Thyroid gland (tissue), 4 donors: ENCODE data around the gene TSTD1.

ENCODE experiments used
- POLR2A ChIP-seq, 2 donors: fragments of 450-650 bp; IDR thresholded peaks; one replicate each; pipeline ENCODE4 v1.6.1; 2017; ENCODE audit warnings: antibody characterized with exemption in 2 of 2, mild to moderate bottlenecking in 2 of 2, moderate library complexity in 1 of 2
- TF ChIP-seq, protein P1 (sequence below), 6 experiments: fragments of 200-600 bp in 3 of 6; fragments of 450-650 bp in 3 of 6; sonication (generic) in 3 of 6; IDR thresholded peaks; one replicate each; pipeline ENCODE4 v1.5.1; 2016 to 2019; ENCODE audit warnings: antibody characterized with exemption in 6 of 6, mild to moderate bottlenecking in 2 of 6, inconsistent platforms in 1 of 6, moderate library complexity in 1 of 6

DNA sequence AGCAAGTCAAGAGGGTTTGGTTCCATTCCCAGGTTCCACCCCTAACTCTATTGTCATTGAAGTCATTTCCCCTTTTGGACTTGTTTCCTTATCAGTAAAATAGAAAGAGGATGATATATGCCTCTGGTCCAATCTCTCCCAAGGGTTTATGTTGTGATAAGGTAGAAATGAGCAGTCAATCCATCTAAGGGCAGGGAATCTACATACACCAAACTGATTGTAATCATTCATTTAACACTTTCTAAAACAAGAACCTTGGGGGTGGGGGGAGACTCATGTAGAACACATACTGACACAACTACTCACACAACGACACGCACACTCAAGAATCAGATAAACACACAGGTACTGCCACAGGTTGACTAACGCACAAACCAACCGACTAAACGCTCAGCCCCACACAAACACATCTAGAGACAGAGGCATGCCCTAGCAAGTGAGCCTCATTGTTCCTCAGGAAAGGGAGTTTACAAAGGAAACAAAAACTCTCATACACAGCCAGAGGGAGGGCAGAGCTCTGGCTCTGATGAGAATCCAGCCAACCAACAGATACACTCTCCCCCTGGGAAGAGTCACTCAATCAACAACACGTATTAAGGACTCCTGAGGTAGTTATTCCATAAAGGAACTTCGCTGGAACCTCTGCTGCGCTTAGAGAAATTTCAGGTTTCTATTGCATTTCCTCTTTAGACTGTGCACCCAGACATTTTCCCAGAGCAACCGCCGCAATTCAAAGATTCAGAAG is 18.8 kb downstream of the TSTD1 start:
- TF ChIP-seq, protein P1, sequence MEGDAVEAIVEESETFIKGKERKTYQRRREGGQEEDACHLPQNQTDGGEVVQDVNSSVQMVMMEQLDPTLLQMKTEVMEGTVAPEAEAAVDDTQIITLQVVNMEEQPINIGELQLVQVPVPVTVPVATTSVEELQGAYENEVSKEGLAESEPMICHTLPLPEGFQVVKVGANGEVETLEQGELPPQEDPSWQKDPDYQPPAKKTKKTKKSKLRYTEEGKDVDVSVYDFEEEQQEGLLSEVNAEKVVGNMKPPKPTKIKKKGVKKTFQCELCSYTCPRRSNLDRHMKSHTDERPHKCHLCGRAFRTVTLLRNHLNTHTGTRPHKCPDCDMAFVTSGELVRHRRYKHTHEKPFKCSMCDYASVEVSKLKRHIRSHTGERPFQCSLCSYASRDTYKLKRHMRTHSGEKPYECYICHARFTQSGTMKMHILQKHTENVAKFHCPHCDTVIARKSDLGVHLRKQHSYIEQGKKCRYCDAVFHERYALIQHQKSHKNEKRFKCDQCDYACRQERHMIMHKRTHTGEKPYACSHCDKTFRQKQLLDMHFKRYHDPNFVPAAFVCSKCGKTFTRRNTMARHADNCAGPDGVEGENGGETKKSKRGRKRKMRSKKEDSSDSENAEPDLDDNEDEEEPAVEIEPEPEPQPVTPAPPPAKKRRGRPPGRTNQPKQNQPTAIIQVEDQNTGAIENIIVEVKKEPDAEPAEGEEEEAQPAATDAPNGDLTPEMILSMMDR (IDR thresholded peaks at IDR 0.05): no peak
- TF ChIP-seq POLR2A (IDR thresholded peaks at IDR 0.05): peak in 1 of 2 donors; percentile 48
